Tibial nerve (tissue), 4 donors: ENCODE results near the gene IFT57.

Experiments used
- CTCF ChIP-seq, 5 experiments: fragments of 200-600 bp in 3 of 5; fragments of 450-650 bp in 2 of 5; sonication (generic) in 3 of 5; IDR thresholded peaks; one replicate each; pipeline ENCODE4 v1.5.1; 2016 to 2019; ENCODE audit warnings: antibody characterized with exemption in 5 of 5, mild to moderate bottlenecking in 3 of 5, moderate library complexity in 2 of 5
- EP300 ChIP-seq, 2 donors: sonication (generic); formaldehyde crosslinking; IDR thresholded peaks; one replicate each; pipeline ENCODE4 v1.6.1; 2017; ENCODE audit warnings: antibody characterized with exemption in 2 of 2, mild to moderate bottlenecking in 1 of 2

- TF ChIP-seq CTCF (IDR thresholded peaks at IDR 0.05) (no peak), EP300 (IDR thresholded peaks at IDR 0.05) (no peak)
These were observed 57.8 kb downstream of the IFT57 start for GRCh38 chr3:108164391-108164790.
